ENCODE data around the gene CD7. TPM values are rescaled to one million over a fixed set of nuclear protein-coding genes. Genes with fewer than 3 reads are reported as not detected.

Gene CD7
- total RNA-seq, 1 experiment from 2014 or later, result not detected

- ChIA-PET POLR2A (ENCODE audit: low non-redundant PET) (no interaction called here), CTCF (no interaction called here)
- intact Hi-C loops (cut with micrococcal nuclease; ENCODE audit: unreplicated experiment), result no loop called here
- BruUV-seq (replicated peaks), result no TSS peak
- H3K9me3 ChIP-seq (ENCODE audit: low read depth, low read length, poor library complexity, severe bottlenecking), result no peaks in the 10 kb centered on the region
- no peaks in the 10 kb centered on the region for H3K36me3 ChIP-seq (ENCODE audit: insufficient read depth, low read length, poor library complexity, severe bottlenecking)
- no peak overlapping the region for H3K27ac ChIP-seq (ENCODE audit: low read depth, low read length, poor library complexity, severe bottlenecking)
- TF ChIP-seq EZH2 (IDR thresholded peaks at IDR 0.05; ENCODE audit: borderline replicate concordance, low read depth, low read length, poor library complexity, severe bottlenecking), result no peak
- TF ChIP-seq CTCF (conservative IDR thresholded peaks at IDR 0.05; ENCODE audit: low read depth, low read length), result no peak
- no peak overlapping the region for H3K4me3 ChIP-seq (ENCODE audit: low read depth, low read length, poor library complexity, severe bottlenecking)
- DNase-seq (ENCODE audit: low spot score), result no peak
- H3K27me3 ChIP-seq (replicated peaks; ENCODE audit: insufficient read depth, low read depth, low read length, poor library complexity), result no peaks in the 10 kb centered on the region
- H3K4me1 ChIP-seq (ENCODE audit: insufficient read depth, low read length, poor library complexity, severe bottlenecking), result no peaks in the 10 kb centered on the region
These were observed 7.5 kb downstream of the CD7 start for GRCh38 chr17:82309656-82310570.

GRCh38 chr17:82305727-82306300 is 11.6 kb downstream of the CD7 start:
- no peaks in the 10 kb centered on the region for H3K36me3 ChIP-seq (ENCODE audit: insufficient read depth, low read length, poor library complexity, severe bottlenecking)
- TF ChIP-seq EZH2 (IDR thresholded peaks at IDR 0.05; ENCODE audit: borderline replicate concordance, low read depth, low read length, poor library complexity, severe bottlenecking), result no peak
- TF ChIP-seq CTCF (conservative IDR thresholded peaks at IDR 0.05; ENCODE audit: low read depth, low read length), result no peak
- no peaks in the 10 kb centered on the region for H3K9me3 ChIP-seq (ENCODE audit: low read depth, low read length, poor library complexity, severe bottlenecking)
- H3K27ac ChIP-seq (ENCODE audit: low read depth, low read length, poor library complexity, severe bottlenecking), result no peak overlapping the region
- CTCF ChIA-PET, result no interaction called here
- H3K4me3 ChIP-seq (ENCODE audit: low read depth, low read length, poor library complexity, severe bottlenecking), result no peak overlapping the region
- no TSS peak for BruUV-seq (replicated peaks)
- H3K4me1 ChIP-seq (ENCODE audit: insufficient read depth, low read length, poor library complexity, severe bottlenecking), result no peaks in the 10 kb centered on the region
- POLR2A ChIA-PET (ENCODE audit: low non-redundant PET), result no interaction called here
- no peaks in the 10 kb centered on the region for H3K27me3 ChIP-seq (replicated peaks; ENCODE audit: insufficient read depth, low read depth, low read length, poor library complexity)
- intact Hi-C loops (cut with micrococcal nuclease; ENCODE audit: unreplicated experiment), result no loop called here
- DNase-seq (ENCODE audit: low spot score), result no peak

- Histone ChIP-seq H3K4me1 (ENCODE audit: insufficient read depth, low read length, poor library complexity, severe bottlenecking) (no peaks in the 10 kb centered on the region), H3K4me3 (ENCODE audit: low read depth, low read length, poor library complexity, severe bottlenecking) (no peak overlapping the region), H3K9me3 (ENCODE audit: low read depth, low read length, poor library complexity, severe bottlenecking) (no peaks in the 10 kb centered on the region), H3K27ac (ENCODE audit: low read depth, low read length, poor library complexity, severe bottlenecking) (no peak overlapping the region), H3K36me3 (ENCODE audit: insufficient read depth, low read length, poor library complexity, severe bottlenecking) (no peaks in the 10 kb centered on the region), H3K27me3 (replicated peaks; ENCODE audit: insufficient read depth, low read depth, low read length, poor library complexity) (no peaks in the 10 kb centered on the region)
- intact Hi-C loops (cut with micrococcal nuclease; ENCODE audit: unreplicated experiment), result loop anchor here (5.0 kb wide), 1 partner anchor 107 kb away; no protein-coding TSS in a partner anchor
- TF ChIP-seq EZH2 (IDR thresholded peaks at IDR 0.05; ENCODE audit: borderline replicate concordance, low read depth, low read length, poor library complexity, severe bottlenecking), result no peak
- no peak for TF ChIP-seq CTCF (conservative IDR thresholded peaks at IDR 0.05; ENCODE audit: low read depth, low read length)
- CTCF ChIA-PET, result interaction anchor here (0.6 kb wide), 1 partner anchor 83 kb away, joined by 7 read pairs; no protein-coding TSS in a partner anchor
- BruUV-seq (replicated peaks), result no TSS peak
- POLR2A ChIA-PET (ENCODE audit: low non-redundant PET), result no interaction called here
- no peak for DNase-seq (ENCODE audit: low spot score)
These were observed 12.3 kb downstream of the CD7 start for GRCh38 chr17:82304826-82305726.

All from A673 (cell line).